ENCODE data around the gene SPDYE2. TPM values are rescaled to one million over a fixed set of nuclear protein-coding genes. Genes with fewer than 3 reads are reported as not detected.
"Not testable (repeated sequence)": the region's sequence is repeated elsewhere in the genome, so short reads cannot be mapped to it uniquely, and the experiment has no call there.

SPDYE2 gene, protein sequence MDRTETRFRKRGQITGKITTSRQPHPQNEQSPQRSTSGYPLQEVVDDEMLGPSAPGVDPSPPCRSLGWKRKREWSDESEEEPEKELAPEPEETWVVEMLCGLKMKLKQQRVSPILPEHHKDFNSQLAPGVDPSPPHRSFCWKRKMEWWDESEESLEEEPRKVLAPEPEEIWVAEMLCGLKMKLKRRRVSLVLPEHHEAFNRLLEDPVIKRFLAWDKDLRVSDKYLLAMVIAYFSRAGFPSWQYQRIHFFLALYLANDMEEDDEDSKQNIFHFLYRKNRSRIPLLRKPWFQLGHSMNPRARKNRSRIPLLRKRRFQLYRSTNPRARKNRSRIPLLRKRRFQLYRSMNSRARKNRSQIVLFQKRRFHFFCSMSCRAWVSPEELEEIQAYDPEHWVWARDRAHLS
- total RNA-seq: not detected in 2 replicates

DNA sequence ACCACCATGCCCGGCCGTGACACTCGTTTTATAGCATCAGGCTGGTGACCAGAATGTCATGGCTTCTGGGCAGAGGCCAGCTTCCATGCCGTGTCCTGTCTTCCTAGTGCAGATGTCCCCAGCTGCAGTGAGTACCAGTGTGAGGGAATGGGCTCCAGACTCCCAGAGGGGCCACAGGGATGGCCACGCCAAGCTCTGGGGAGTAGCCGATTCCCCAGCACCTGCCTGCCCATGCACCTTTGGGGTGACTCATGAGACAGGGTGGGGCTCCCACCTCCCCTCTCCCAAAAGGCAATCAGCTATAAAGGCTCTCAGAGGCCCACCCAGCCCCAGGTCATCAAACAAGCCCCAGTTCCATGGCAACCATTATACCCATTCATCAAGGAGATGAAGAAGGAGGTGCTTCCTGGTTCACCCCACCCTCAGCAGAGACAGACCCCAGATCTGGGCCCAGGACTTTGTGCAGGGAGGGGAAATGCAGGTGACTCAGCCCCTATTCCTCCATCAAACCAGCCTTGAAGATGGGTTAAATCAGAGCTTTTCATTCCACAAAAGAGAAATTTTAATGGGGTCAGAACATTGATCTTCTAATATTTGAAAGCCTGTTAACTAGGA is at the start of gene SPDYE2:
TSS of gene SPDYE2 (plus strand) at position 419 of the 615 bp plus-strand sequence. CDS start 2,030 bp downstream, outside the sequence.
- H3K4me1 Mint-ChIP-seq (ENCODE audit: low read depth); DNase-seq (ENCODE audit: low spot score); H3K36me3 Mint-ChIP-seq (ENCODE audit: low read depth); H3K27ac Mint-ChIP-seq; H3K27me3 Mint-ChIP-seq (ENCODE audit: low read depth); H3K9me3 Mint-ChIP-seq; H3K4me3 Mint-ChIP-seq (ENCODE audit: low read depth); intact Hi-C loops (cut with micrococcal nuclease): not testable (repeated sequence)

DNA sequence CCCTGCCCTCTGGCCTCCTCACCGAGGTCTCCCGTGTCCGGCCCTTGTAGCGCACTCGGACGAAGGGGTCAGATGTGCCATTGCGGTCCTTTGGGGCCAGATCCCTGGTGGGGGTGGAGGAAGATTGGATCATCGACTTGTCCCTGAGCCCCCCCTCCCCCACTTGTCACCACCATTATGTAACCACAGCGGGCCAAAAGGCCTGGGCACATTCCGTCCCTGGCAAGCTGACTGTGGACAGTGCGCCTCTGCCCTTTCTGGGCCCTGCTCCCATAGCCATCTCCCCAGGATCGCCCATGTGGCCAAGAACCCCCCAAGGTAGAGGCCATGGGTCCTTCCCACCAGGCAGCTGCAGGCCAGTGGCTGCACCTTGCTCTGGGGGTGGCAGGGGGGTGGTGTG is 47.9 kb upstream of the SPDYE2 start:
- H3K4me1 Mint-ChIP-seq (ENCODE audit: low read depth); H3K4me3 Mint-ChIP-seq (ENCODE audit: low read depth); H3K9me3 Mint-ChIP-seq; H3K27me3 Mint-ChIP-seq (ENCODE audit: low read depth); H3K27ac Mint-ChIP-seq; DNase-seq (ENCODE audit: low spot score); intact Hi-C loops (cut with micrococcal nuclease); H3K36me3 Mint-ChIP-seq (ENCODE audit: low read depth): not testable (repeated sequence)

DNA sequence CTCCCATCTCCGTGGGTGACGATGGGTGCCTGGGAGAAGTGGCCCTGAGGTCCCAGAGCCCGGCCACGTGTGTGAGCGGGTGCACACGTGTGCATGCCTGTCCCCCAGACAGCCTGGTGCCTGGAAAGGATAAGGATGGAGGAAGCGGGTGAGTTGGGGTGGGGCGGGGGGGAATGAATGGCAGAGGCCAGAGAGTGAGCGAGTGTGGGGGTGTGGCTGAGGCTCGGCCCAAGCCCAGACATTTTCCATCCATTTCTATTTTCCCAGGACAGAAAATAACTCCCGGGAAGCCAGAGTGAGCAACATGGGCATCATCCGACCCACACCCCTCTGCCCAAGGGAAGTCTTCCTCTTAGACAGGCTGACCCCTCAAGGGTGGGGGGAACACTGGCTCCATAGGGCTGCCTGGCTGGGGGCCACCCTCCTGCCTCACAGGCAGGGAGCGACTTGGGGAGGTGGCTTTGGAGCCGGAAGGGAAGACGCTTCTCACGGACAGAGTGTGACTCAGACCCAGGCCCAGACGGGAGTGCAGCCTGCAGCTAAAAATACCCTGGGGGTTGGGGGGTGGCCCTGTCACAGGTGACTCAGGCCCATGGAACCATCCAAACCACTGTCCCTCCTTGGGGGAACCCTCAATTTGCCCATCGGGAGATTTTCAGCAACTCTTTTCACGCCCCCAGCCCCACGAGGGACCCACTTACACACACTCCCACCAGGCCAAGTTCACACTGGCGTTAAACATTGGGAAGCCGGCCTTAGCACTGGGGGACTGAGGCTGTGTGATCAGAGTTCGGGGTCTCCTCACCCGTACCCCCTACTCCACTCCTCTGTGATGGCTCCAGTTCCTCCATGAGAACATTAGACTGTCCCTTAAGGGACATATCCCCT is 45.5 kb upstream of the SPDYE2 start:
- H3K4me3 Mint-ChIP-seq (ENCODE audit: low read depth); intact Hi-C loops (cut with micrococcal nuclease); H3K27ac Mint-ChIP-seq; H3K27me3 Mint-ChIP-seq (ENCODE audit: low read depth); H3K36me3 Mint-ChIP-seq (ENCODE audit: low read depth); H3K4me1 Mint-ChIP-seq (ENCODE audit: low read depth); H3K9me3 Mint-ChIP-seq; DNase-seq (ENCODE audit: low spot score): not testable (repeated sequence)

DNA sequence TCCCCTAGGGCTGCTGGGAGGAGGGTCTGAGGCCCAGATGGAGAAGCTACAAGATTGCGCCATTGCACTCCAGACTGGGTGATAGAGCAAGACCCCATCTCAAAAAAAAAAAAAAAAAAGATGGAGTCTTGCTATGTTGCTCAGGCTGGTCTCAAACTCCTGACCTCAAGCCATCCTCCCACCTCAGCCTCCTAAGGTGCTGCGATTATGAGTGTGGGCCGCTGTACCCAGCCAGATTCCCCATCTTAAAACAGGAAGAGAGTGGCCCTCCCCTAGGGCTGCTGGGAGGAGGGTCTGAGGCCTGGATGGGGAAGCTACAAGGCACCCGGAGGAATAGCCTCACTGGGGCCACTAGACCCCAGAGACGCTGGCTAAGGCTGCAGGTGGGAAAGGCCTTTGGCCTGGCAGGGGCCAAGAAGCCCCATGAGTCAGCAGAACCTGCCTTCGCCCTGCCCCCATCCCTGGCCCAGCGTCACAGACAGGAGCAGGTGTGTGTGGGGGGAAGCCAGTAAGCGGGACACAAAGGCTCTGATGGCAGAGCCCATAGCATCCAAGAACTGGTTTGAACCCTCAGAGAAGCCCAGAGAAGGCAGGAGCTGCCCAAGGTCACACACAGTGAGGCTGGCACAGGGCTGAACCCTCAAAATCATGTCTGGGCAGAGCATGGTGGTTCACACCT is 43.5 kb upstream of the SPDYE2 start:
- H3K4me1 Mint-ChIP-seq (ENCODE audit: low read depth); H3K36me3 Mint-ChIP-seq (ENCODE audit: low read depth); H3K27ac Mint-ChIP-seq; H3K4me3 Mint-ChIP-seq (ENCODE audit: low read depth); H3K9me3 Mint-ChIP-seq; H3K27me3 Mint-ChIP-seq (ENCODE audit: low read depth); intact Hi-C loops (cut with micrococcal nuclease); DNase-seq (ENCODE audit: low spot score): not testable (repeated sequence)

DNA sequence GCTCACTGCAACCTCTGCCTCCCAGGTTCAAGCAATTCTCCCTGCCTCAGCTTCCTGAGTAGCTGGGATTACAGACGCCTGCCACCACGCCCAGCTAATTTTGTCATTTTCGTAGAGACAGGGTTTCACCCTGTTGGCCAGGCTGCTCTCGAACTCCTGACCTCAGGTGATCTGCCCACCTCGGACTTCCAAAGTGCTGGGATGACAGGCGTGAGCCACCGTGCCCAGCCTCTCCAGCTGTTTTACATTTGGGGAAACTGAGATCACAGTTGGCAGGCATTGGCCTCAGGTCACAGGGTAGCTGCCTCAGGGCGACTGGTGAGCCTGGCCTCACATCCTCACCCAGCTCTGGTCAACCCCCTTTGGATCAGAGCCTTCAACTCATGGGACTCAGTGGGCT is 40.5 kb upstream of the SPDYE2 start:
- H3K9me3 Mint-ChIP-seq; H3K4me3 Mint-ChIP-seq (ENCODE audit: low read depth); DNase-seq (ENCODE audit: low spot score); intact Hi-C loops (cut with micrococcal nuclease); H3K27ac Mint-ChIP-seq; H3K27me3 Mint-ChIP-seq (ENCODE audit: low read depth); H3K36me3 Mint-ChIP-seq (ENCODE audit: low read depth); H3K4me1 Mint-ChIP-seq (ENCODE audit: low read depth): not testable (repeated sequence)

DNA sequence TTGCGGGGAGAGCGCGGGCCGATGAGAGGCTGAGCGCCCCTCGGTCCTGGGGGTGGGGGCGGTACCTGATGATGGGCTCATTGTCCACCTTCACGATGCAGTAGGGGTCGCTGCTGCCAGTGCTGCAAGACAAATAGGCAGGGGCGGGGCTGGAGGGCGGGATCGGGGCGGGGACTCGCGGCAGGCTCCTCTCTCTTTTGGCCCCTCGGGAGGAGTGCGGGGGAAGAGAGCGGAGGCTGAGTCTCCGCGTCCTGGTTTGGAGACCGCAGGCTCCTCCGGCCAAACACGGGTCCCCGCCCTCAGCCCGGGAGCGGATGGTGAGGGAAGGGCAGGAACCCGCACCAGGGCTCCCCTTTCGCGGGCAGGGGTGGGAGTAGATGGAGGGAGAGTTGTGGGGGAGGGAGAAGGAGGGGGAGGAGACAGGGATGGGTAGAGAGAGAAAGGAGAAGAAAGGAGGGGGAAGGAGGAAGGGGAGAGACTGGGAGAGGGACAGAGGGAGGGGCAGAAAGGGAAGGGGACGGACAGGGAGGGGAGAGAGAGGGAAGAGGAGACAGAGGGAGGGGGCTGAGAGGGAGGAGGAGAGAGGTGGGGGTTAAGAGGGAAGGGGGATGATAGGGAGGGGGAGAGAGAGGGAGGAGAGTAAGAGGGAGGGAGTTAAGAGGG is 39.0 kb upstream of the SPDYE2 start:
- DNase-seq (ENCODE audit: low spot score); H3K4me3 Mint-ChIP-seq (ENCODE audit: low read depth); H3K9me3 Mint-ChIP-seq; intact Hi-C loops (cut with micrococcal nuclease); H3K36me3 Mint-ChIP-seq (ENCODE audit: low read depth); H3K4me1 Mint-ChIP-seq (ENCODE audit: low read depth); H3K27me3 Mint-ChIP-seq (ENCODE audit: low read depth); H3K27ac Mint-ChIP-seq: not testable (repeated sequence)

DNA sequence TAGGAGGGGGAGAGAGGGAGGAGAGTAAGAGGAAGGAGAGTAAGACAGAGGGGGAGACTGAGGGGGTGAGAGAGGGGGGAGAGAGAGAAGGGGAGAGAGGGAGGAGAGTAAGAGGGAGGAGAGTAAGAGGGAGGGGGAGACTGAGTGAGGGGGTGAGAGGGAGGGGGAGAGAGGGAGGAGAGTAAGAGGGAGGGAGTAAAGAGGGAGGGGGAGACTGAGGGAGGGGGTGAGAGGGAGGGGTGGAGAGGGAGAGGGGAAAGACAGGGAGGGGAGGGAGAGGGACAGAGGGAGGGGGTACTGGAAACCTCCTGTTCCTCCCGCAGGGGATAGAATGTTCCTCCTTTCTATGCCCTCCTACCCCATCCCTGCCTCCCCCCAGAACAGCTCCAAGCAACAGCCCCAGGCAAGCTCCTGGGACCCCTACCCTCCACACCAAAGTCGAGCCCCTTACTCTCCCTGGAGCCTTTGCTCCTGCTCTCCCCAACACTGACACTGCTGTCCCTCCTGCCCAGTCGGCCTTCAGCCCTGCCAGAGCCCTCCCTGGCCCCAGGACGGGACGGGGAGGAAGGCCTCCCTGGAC is 38.3 kb upstream of the SPDYE2 start:
- DNase-seq (ENCODE audit: low spot score); H3K36me3 Mint-ChIP-seq (ENCODE audit: low read depth); H3K9me3 Mint-ChIP-seq; intact Hi-C loops (cut with micrococcal nuclease); H3K27ac Mint-ChIP-seq; H3K4me1 Mint-ChIP-seq (ENCODE audit: low read depth); H3K4me3 Mint-ChIP-seq (ENCODE audit: low read depth); H3K27me3 Mint-ChIP-seq (ENCODE audit: low read depth): not testable (repeated sequence)

DNA sequence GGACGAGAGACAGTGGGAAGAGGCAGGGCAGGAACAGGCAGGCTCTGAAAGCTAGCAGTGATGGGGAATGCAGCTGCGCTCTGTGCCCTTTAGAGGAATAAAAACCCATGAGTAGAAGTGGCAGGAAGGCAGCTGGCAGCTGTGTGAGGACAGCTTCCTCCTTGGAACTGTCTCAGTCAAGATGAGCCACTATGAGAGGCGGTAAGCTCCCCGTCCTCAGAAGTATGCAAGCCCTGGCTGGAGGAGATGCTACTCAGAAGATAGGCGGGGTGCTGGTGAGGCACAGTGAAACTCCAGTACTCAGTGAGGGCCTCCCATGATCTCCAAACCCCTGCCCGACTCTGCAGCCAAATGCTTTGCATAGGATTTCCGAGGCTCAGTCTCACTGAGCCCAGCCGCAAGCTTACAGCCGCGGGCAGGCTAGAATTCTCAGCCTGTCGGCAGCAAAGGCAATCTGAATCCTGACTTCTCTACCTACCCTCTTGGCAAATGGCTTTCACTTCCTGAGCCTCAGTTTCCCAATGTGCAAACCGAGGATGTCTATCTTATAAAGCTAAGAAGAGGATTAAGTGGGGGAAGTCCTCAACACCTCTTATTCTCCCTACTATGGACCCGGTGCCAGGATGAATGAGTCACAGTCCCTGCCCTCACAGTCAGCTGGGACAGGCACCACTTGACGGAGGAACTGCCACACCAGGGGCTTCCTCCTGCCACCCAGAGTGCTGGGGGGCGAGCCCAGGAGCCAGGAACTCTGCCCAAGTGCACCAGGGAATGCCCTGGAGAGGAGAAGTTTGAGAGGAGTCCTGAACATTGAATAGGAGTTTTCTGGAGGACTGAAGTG is 35.9 kb upstream of the SPDYE2 start:
- H3K4me3 Mint-ChIP-seq (ENCODE audit: low read depth); H3K4me1 Mint-ChIP-seq (ENCODE audit: low read depth); H3K27ac Mint-ChIP-seq; H3K9me3 Mint-ChIP-seq; H3K36me3 Mint-ChIP-seq (ENCODE audit: low read depth); H3K27me3 Mint-ChIP-seq (ENCODE audit: low read depth); intact Hi-C loops (cut with micrococcal nuclease); DNase-seq (ENCODE audit: low spot score): not testable (repeated sequence)

DNA sequence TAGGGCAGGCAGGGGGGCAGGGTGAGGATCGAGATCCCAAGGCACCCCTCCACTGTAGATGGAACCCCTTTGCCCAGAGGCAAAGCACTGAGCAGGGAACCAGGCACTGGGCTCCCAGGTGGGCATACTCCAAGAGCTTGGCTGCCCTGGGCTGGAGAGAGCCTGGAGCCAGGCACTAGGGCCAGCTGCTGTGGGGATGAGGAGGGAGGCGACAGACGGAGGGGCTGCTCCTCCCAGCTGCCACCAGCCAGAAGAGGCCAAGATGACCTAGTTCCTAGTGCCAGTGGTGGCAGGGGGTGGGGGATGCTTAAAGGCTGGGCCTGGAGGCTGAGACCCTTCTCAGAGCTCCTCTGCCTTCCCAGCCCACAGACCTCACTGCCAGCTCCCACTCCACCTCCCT is 35.1 kb upstream of the SPDYE2 start:
- not testable (repeated sequence) for DNase-seq (ENCODE audit: low spot score); H3K4me1 Mint-ChIP-seq (ENCODE audit: low read depth)

DNA sequence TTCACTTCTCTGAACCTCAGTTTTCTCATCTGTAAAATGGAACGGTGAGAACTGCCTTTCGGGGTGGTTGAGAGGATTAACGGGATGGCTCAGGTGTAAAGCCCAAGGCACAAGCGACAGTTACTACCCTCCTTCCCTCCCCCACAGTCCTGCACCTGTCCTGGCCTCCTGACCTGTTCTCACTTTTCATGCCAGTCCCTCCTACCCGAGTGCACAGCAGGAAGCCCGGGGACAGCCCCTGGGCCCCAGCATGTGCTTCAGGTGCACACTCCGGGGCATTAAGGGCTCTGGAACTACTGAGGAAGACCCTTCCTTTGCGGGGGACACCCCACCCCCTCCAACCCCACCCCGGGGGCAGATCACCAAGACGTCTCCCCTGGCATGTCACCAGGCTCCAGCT is 34.1 kb upstream of the SPDYE2 start:
- H3K27ac Mint-ChIP-seq; H3K4me3 Mint-ChIP-seq (ENCODE audit: low read depth); intact Hi-C loops (cut with micrococcal nuclease); H3K27me3 Mint-ChIP-seq (ENCODE audit: low read depth); H3K9me3 Mint-ChIP-seq; H3K4me1 Mint-ChIP-seq (ENCODE audit: low read depth); H3K36me3 Mint-ChIP-seq (ENCODE audit: low read depth); DNase-seq (ENCODE audit: low spot score): not testable (repeated sequence)

More for the DNA sequence above, 35.1 kb upstream of the SPDYE2 start:
- H3K4me3 Mint-ChIP-seq (ENCODE audit: low read depth); H3K9me3 Mint-ChIP-seq; H3K27ac Mint-ChIP-seq; intact Hi-C loops (cut with micrococcal nuclease); H3K36me3 Mint-ChIP-seq (ENCODE audit: low read depth); H3K27me3 Mint-ChIP-seq (ENCODE audit: low read depth): not testable (repeated sequence)

DNA sequence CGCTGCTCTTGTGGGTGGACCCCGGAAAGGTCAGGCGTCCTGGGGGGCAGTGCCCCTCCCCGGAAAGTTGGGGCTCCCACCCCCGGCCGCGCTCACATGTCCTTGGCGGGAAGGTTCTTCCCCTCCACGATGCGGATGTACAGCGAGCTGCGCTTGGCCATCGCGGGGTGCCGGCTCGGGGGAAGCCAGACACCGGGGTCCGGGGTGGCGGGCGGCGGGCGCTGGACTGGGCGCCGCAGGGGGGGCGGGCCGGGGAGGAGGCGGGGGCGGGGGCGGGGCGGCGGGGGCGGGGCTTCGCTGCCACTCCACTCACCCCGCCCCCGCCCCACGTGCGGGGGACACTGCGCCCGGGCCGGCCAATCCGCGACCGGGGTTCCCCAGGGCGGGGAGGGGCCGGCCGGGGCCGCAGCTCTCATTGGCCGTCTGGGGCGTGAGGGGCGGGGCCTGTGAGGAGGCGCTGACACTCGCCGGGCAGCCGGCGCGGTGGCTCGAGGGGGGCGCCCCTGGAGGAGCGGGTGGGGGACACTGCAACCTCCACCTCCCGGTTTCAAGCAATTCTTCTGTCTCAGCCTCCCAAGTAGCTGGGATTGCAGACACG is 33.4 kb upstream of the SPDYE2 start, which contains the start of gene RASA4B:
TSS of gene RASA4B (minus strand) at position 228 of the 598 bp plus-strand sequence. CDS start at position 161, 67 bp downstream.
- H3K27ac Mint-ChIP-seq; H3K36me3 Mint-ChIP-seq (ENCODE audit: low read depth); H3K4me1 Mint-ChIP-seq (ENCODE audit: low read depth); DNase-seq (ENCODE audit: low spot score); intact Hi-C loops (cut with micrococcal nuclease); H3K9me3 Mint-ChIP-seq; H3K27me3 Mint-ChIP-seq (ENCODE audit: low read depth): not testable (repeated sequence)
- peak within 1 kb of the TSS; percentile 62 for H3K4me3 Mint-ChIP-seq (ENCODE audit: low read depth)
